MM.1S (cell line): ENCODE data around the gene THAP12.

Experiments
- DNase-seq: peaks from one replicate; pipeline ENCODE4 v3.0.0-alpha.2; 2015
- H2AFZ ChIP-seq: fragments of 300-600 bp; sonication (generic); 2 replicates; pipeline ENCODE4 v1.6.0; 2016; ENCODE audit warnings: antibody characterized with exemption, low read length
- H3F3A ChIP-seq: fragments of 300-600 bp; sonication (generic); 2 replicates; pipeline ENCODE4 v1.6.1; 2016; ENCODE audit warnings: mild to moderate bottlenecking, antibody characterized with exemption, low read length, moderate library complexity, mixed read lengths; ENCODE audit not compliant: insufficient read depth
- H3K27ac ChIP-seq: fragments of 300-600 bp; sonication (generic); 2 replicates; pipeline ENCODE4 v1.5.1; 2016; ENCODE audit warnings: mild to moderate bottlenecking, low read length
- H3K27me3 ChIP-seq: fragments of 300-600 bp; sonication (generic); replicated peaks from 2 replicates; pipeline ENCODE4 v1.6.0; 2016; ENCODE audit warnings: low read length; ENCODE audit not compliant: insufficient read depth
- H3K36me3 ChIP-seq: fragments of 300-600 bp; sonication (generic); replicated peaks from 2 replicates; pipeline ENCODE4 v1.6.1; 2016; ENCODE audit warnings: mild to moderate bottlenecking, low read length, mixed read lengths; ENCODE audit not compliant: insufficient read depth
- H3K4me1 ChIP-seq: fragments of 300-600 bp; sonication (generic); 2 replicates; pipeline ENCODE4 v1.6.1; 2016; ENCODE audit warnings: low read length, mixed read lengths
- H3K4me2 ChIP-seq: fragments of 300-600 bp; sonication (generic); 2 replicates; pipeline ENCODE4 v1.6.0; 2016; ENCODE audit warnings: low read depth, low read length
- H3K4me3 ChIP-seq: fragments of 300-600 bp; sonication (generic); 2 replicates; pipeline ENCODE4 v1.5.1; 2016; ENCODE audit warnings: low read length, mixed read lengths
- H3K79me2 ChIP-seq: fragments of 300-600 bp; sonication (generic); 2 replicates; pipeline ENCODE4 v1.6.1; 2016; ENCODE audit warnings: mixed run types, low read length, mixed read lengths
- H3K9ac ChIP-seq: fragments of 300-600 bp; sonication (generic); 2 replicates; pipeline ENCODE4 v1.6.1; 2016; ENCODE audit warnings: low read length, mixed read lengths
- H3K9me2 ChIP-seq: fragments of 300-600 bp; sonication (generic); replicated peaks from 2 replicates; pipeline ENCODE4 v1.6.1; 2016; ENCODE audit warnings: mild to moderate bottlenecking, low read length, mixed read lengths; ENCODE audit not compliant: insufficient read depth
- H3K9me3 ChIP-seq: fragments of 300-600 bp; sonication (generic); replicated peaks from 2 replicates; pipeline ENCODE4 v1.6.1; 2016; ENCODE audit warnings: mild to moderate bottlenecking, low read length, mixed read lengths; ENCODE audit not compliant: insufficient read depth
- H4K20me1 ChIP-seq: fragments of 300-600 bp; sonication (generic); 2 replicates; pipeline ENCODE4 v1.6.1; 2016; ENCODE audit warnings: mild to moderate bottlenecking, low read length, moderate library complexity, mixed read lengths; ENCODE audit not compliant: insufficient read depth
- CTCF ChIP-seq: fragments of 300-600 bp; sonication (generic); IDR thresholded peaks from 2 replicates; pipeline ENCODE4 v1.5.1; 2016; ENCODE audit warnings: antibody characterized with exemption, low read length, mixed read lengths
- EZH2 ChIP-seq: fragments of 300-600 bp; sonication (generic); optimal IDR thresholded peaks from 2 replicates; pipeline ENCODE3; 2017; ENCODE audit warnings: low read depth, mild to moderate bottlenecking, antibody characterized with exemption, low read length, mixed read lengths
- EZH2phosphoT487 ChIP-seq: fragments of 300-600 bp; sonication (generic); IDR thresholded peaks from 2 replicates; pipeline ENCODE4 v1.6.1; 2018; ENCODE audit warnings: antibody characterized with exemption, low read length

Gene THAP12

GRCh38 chr11:76365038-76365679 lies 15.8 kb downstream of the THAP12 start:
- 0 out of 2 replicates have a peak, but pooled peaks cover 11% of the 10 kb centered on the region for H4K20me1 ChIP-seq
- no peak overlapping the region for H2AFZ ChIP-seq
- DNase-seq: no peak
- TF ChIP-seq EZH2phosphoT487 (no peak), EZH2 (no peak), CTCF (no peak)
- H3K4me2 ChIP-seq: no peak overlapping the region
- H3K27ac ChIP-seq: no peak overlapping the region
- no peaks in the 10 kb centered on the region; the same call in 1 of the 2 replicates for H3K36me3 ChIP-seq
- no peaks in the 10 kb centered on the region for H3K9me2 ChIP-seq
- no peaks in the 10 kb centered on the region for H3K9me3 ChIP-seq
- H3K79me2 ChIP-seq: peaks cover 87% of the 10 kb centered on the region
- H3K4me3 ChIP-seq: no peak overlapping the region
- peaks cover 5% of the 10 kb centered on the region; the same call in 1 of the 2 replicates for H3K4me1 ChIP-seq
- H3K9ac ChIP-seq: no peak overlapping the region
- no peaks in the 10 kb centered on the region for H3F3A ChIP-seq
- H3K27me3 ChIP-seq: no peaks in the 10 kb centered on the region

GRCh38 chr11:76362716-76363115 lies 18.2 kb downstream of the THAP12 start:
- no peaks in the 10 kb centered on the region; the same call in 1 of the 2 replicates for H3K36me3 ChIP-seq

GRCh38 chr11:76361776-76362175 lies 19.2 kb downstream of the THAP12 start:
- H3K9ac ChIP-seq: no peak overlapping the region
- no peaks in the 10 kb centered on the region for H4K20me1 ChIP-seq
- H3K79me2 ChIP-seq: peaks cover 60% of the 10 kb centered on the region
- H3K27ac ChIP-seq: no peak overlapping the region
- DNase-seq: no peak
- no peaks in the 10 kb centered on the region for H3K27me3 ChIP-seq
- H3F3A ChIP-seq: no peaks in the 10 kb centered on the region
- no peak overlapping the region for H3K4me2 ChIP-seq
- H3K9me2 ChIP-seq: no peaks in the 10 kb centered on the region
- H3K9me3 ChIP-seq: no peaks in the 10 kb centered on the region
- no peak overlapping the region for H3K4me3 ChIP-seq
- H2AFZ ChIP-seq: no peak overlapping the region
- TF ChIP-seq EZH2: no peak
- no peak for TF ChIP-seq CTCF
- no peak for TF ChIP-seq EZH2phosphoT487
- no peaks in the 10 kb centered on the region; the same call in 1 of the 2 replicates for H3K36me3 ChIP-seq
- H3K4me1 ChIP-seq: peaks cover 4% of the 10 kb centered on the region; the same call in 1 of the 2 replicates

More at GRCh38 chr11:76362716-76363115, 18.2 kb downstream of the THAP12 start:
- no peak overlapping the region for H3K4me3 ChIP-seq
- no peak overlapping the region for H3K4me2 ChIP-seq
- 0 out of 2 replicates have a peak, but pooled peaks cover 2% of the 10 kb centered on the region for H4K20me1 ChIP-seq
- H3K9me3 ChIP-seq: no peaks in the 10 kb centered on the region
- no peaks in the 10 kb centered on the region for H3K27me3 ChIP-seq
- H3K9me2 ChIP-seq: no peaks in the 10 kb centered on the region
- no peak overlapping the region for H3K9ac ChIP-seq
- no peaks in the 10 kb centered on the region for H3F3A ChIP-seq
- TF ChIP-seq EZH2phosphoT487 (no peak), EZH2 (no peak), CTCF (no peak)
- H3K4me1 ChIP-seq: peaks cover 5% of the 10 kb centered on the region; the same call in 1 of the 2 replicates
- H3K27ac ChIP-seq: no peak overlapping the region
- peaks cover 65% of the 10 kb centered on the region for H3K79me2 ChIP-seq
- H2AFZ ChIP-seq: no peak overlapping the region
- no peak for DNase-seq
